Stimulated activated CD4-positive, alpha-beta T cell treated with anti-CD3 and anti-CD28 coated beads, TNF-alpha, amount 100 ng/mL, for 4 hours (primary cell): ENCODE measurements around the gene SYTL5.

Experiments
- DNase-seq, 3 experiments: peaks; one replicate each; pipeline ENCODE4 v3.0.0-alpha.2; 2020; ENCODE audit warnings: low read depth in 3 of 3

The SYTL5 gene

GRCh38 chrX:38138900-38139299 lies 132.5 kb downstream of the SYTL5 start:
- DNase-seq, result no peak

DNA sequence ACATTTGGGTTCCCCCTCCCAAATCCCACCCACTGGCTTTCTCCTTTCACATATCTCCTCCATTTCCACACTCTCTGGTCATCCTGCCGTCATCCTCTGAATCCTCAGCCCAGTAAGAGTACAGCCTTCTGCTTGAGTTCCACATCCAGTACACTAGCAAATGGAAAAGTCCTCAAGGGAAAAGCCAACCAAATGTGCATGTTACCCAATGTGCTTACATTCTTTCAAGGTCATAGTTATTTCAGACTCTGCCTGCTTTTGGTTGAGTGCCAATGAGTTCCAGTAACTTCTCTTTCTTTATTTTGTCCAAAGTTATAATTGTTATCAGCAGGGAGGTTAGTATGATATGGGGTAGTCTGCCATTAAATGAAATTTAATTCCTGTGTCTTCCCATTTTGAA lies 136.3 kb downstream of the SYTL5 start:
- no peak for DNase-seq

DNA sequence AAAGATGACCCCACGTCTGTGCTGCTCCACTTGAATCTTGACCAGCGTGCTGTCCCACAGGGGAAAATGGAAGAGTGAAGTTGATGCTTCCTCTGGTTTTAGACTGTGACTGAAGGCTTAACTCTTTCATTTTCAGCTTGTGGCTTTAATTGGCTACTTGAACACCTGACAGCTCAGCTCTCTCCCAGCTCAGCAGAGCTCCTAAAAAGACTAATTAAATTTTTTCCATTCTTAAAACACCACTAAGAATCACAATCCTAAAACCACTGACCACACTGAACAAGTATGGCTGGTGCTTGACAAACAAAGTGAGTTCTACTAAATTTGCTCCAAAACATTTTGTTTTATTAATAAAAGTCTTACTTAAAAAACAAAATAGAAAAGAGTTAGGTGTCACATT lies 142.7 kb downstream of the SYTL5 start:
- DNase-seq, result no peak

DNA sequence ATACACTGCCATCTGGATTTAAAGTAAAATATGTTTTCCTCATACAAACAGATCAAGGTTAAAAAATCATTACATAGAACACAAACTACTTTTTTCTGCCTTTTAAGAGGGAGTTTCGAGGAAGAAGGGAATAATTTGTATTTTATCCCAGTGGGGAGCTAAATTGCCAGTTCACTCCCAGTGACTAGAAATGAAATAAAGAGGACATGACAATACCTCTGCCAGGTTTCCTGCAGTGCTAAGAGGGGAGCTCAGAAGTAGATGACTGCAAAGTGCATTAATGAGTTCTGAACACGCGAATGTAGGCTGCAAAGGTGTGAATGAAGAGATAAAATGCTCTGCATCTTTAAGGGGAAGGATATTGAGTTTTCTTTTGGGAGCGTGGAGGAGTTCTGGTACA lies 144.6 kb downstream of the SYTL5 start:
- DNase-seq, result no peak

GRCh38 chrX:38151441-38151840 lies 145.1 kb downstream of the SYTL5 start:
- DNase-seq, result no peak

GRCh38 chrX:38154340-38154739 lies 148.0 kb downstream of the SYTL5 start:
- DNase-seq, result no peak

DNA sequence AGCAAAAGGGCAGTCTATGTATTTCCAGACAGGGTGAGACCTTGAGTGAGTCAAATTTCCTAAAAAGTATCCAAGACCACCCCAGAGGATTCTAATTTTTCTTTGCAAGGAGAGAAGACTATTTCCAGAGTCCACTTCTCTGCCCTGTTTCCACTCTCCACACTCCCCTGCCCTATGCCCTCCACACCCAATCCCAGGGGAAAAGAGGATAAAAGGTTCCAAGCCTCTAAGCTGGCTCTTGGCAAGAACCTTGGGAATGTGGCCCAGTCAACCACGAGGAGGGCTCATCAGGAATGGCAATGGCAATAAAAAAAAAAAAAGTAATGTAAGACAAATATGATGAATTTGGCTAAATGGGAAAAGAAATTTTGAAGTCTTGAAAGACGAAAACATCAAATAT lies 148.5 kb downstream of the SYTL5 start:
- no peak for DNase-seq

DNA sequence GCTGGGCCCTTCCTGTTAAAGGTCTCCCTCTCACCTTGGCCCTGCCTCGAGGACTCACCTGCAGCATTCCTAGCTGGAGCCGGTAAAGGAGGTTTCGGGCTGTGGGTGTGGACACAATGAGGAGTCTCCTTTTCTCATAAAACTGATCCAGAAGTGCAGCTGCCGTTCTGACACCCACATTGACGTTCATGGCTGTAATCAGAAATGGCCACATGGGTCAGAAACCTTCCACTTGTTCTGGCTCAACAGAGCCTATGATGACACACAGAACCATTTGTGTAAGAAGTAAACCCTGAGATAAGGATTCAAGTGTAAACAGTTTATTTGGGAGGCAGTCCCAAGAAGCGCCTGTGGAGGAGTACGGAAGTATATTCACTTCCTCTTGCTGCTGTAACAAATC lies 150.5 kb downstream of the SYTL5 start:
- DNase-seq, result no peak

- no peak for DNase-seq
Observed at GRCh38 chrX:38163193-38163592, 156.8 kb downstream of the SYTL5 start.

GRCh38 chrX:38165023-38165422 lies 158.7 kb downstream of the SYTL5 start:
- no peak for DNase-seq

DNA sequence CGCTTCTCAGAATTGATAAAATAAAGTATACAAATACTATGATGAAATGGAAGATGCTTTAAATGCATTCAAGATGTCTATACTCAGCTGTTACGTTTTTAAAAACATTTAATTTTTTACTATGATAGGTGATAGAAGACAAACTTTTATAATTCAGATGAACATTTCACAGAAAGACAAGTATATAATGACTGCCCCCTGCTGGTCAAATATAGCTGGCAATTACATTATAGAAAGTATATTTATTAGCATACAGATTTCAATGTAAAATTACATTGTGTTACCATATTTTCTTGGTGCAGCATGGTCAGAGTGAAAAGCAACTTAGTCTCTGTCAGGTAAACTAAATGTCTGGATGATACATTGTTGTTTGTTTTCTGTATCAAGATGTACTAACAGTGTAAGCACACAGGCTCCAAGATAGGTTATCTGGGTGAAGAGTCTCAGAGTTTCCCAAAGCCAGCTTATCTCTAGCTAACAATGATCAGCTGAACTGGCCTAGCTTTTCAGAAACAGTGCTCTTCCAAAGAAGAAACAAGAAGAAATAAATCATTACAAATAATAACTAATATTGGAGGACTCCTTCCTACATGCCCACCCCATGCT lies 160.2 kb downstream of the SYTL5 start:
- DNase-seq, result no peak

GRCh38 chrX:38170556-38170955 lies 164.2 kb downstream of the SYTL5 start:
- DNase-seq, result no peak

DNA sequence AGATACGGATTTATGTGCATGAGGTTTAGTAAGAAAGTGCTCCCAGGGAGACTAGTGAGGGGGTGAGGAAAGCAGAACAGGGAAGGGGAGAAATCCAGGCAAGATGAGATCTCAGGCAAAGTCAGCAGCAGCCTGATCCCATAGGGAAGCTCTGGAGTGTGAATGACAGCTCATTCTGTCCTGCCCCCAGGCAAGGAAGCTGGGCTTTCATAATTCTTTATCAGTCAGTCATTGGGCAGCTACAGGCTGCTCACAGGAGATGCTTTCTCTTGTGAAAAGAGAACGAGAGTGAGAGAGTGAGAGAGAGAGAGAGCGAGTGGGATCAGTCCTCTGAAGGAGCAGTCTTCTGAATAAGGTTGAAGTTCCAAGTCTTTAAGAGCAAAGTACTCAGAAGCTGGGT lies 166.2 kb downstream of the SYTL5 start:
- no peak for DNase-seq

DNA sequence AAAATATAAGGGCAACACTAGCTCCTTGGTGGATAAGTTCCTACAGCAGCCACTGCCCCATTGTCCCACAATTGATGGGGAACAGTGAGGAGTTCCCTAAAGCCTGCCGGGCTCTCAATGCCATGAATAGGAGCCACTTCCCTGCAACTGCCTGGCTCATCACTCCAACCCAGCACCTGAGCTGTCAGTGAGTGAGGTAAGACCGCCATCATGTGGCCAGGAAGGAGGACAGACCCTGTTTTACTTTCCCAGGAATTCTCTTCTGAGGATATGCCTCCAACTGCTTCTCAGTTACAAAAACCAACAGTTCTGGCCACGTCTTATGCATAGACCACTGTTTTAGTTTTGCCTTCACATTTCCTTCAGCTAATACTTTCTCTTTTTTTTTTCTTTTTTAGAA lies 168.8 kb downstream of the SYTL5 start:
- DNase-seq, result no peak

- DNase-seq, result no peak
Observed at GRCh38 chrX:38178396-38178795, 172.0 kb downstream of the SYTL5 start.
